ENCODE measurements around the gene NOS1AP.

NOS1AP gene

DNA sequence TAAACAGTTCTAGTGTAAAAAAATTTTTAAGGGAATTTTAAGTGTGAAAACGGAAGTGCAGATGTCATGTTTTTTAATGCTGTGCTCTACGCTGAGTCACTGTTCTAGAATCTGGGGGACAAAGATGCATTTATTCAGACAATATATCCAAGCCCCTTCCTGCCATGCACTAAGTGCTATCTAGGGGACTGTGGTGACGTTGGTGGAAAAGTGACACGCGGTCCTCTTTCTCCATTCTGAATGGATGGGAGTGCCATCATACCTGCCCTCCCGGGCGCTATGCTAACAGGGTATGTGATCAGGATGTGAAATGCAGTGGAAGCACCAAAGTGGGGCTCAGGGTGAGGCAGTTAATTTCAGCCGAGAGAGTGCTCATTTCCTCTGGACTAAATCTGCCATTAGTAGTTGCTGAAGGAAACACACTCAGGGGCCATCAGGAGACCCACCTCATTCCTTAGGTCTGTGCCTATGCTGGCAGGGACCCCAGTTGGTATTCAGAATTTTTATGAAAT is 318.6 kb downstream of the NOS1AP start:
- Histone ChIP-seq H3K36me3 (replicated peaks) (no peaks in the 10 kb centered on the region), H3K27me3 (replicated peaks) (no peaks in the 10 kb centered on the region), H3K27ac (no peak overlapping the region), H3K4me3 (ENCODE audit: low read depth, low read length) (no peak overlapping the region)
- in situ Hi-C loops (cut with HindIII; ENCODE audit: low pct_ligation_motif_present, low sequenced_read_pairs), result no loop called here
- TF ChIP-seq, protein P1, sequence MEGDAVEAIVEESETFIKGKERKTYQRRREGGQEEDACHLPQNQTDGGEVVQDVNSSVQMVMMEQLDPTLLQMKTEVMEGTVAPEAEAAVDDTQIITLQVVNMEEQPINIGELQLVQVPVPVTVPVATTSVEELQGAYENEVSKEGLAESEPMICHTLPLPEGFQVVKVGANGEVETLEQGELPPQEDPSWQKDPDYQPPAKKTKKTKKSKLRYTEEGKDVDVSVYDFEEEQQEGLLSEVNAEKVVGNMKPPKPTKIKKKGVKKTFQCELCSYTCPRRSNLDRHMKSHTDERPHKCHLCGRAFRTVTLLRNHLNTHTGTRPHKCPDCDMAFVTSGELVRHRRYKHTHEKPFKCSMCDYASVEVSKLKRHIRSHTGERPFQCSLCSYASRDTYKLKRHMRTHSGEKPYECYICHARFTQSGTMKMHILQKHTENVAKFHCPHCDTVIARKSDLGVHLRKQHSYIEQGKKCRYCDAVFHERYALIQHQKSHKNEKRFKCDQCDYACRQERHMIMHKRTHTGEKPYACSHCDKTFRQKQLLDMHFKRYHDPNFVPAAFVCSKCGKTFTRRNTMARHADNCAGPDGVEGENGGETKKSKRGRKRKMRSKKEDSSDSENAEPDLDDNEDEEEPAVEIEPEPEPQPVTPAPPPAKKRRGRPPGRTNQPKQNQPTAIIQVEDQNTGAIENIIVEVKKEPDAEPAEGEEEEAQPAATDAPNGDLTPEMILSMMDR (IDR thresholded peaks at IDR 0.05; ENCODE audit: low read depth, low read length, missing control alignments), result no peak
- DNase-seq, result no peak

DNA sequence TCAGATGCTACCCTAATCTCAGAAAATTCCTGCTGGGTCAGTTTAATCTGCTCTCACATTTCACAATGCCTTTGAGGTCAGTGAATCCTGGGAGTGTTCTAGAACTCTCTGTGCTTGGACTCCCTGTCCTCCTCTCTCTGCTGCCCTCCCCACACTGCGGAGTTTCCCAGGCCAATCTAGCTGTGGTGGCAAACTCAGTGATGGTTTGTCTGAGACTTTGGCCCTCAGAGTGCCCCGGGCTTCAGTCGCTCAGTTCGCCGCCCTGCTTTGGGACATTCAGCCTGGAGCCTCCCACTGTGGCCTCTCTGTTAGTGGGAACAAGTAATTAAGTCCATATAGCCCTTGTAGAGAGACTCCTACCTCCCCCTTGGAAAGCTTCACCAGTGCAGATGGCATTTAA is 319.1 kb downstream of the NOS1AP start:
- H3K4me3 ChIP-seq (ENCODE audit: low read depth, low read length), result no peak overlapping the region
- in situ Hi-C loops (cut with HindIII; ENCODE audit: low pct_ligation_motif_present, low sequenced_read_pairs), result no loop called here
- no peaks in the 10 kb centered on the region for H3K36me3 ChIP-seq (replicated peaks)
- H3K27ac ChIP-seq, result no peak overlapping the region
- no peaks in the 10 kb centered on the region for H3K27me3 ChIP-seq (replicated peaks)
- TF ChIP-seq, protein P1 (IDR thresholded peaks at IDR 0.05; ENCODE audit: low read depth, low read length, missing control alignments), result no peak
- DNase-seq, result no peak

DNA sequence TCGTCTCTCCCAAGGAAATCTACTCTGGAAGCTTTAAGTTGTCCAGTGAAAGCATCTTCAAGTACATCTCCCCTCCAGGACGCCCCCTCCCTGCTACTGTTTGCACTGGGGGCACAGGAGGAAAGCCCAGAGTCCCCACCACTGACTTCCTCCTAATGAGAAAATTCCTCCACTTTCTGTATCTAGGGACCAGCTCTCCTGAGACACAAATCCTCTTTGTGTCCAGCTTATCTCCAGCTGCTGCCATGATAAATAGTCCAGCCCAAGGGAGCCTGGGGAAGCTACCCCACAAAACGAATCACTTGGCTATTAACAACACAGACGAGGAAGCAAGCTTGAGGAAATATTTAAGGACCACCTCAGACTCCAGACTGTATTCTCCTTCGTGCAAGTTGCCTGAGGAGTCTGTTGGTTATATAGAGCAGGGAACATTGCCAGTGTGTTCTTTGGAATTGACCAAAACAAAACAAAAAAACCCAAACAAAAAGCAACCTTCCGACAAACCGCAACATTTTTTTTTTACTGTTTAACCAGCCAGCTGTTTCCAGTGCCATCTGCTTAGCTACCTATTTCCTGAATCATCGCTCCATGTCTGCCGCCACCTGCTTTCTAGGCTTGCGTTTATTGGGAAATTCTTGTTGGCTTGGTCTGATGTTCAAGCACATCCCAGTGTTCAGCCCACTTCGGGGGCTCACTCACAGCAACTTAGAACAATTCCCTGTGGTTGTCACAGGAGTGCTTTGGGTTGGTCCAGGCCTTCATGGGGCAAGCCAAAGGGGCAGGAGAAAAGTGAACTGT is 319.7 kb downstream of the NOS1AP start:
- DNase-seq, result no peak
- Histone ChIP-seq H3K4me3 (ENCODE audit: low read depth, low read length) (no peak overlapping the region), H3K36me3 (replicated peaks) (no peaks in the 10 kb centered on the region), H3K27ac (no peak overlapping the region), H3K27me3 (replicated peaks) (no peaks in the 10 kb centered on the region)
- in situ Hi-C loops (cut with HindIII; ENCODE audit: low pct_ligation_motif_present, low sequenced_read_pairs), result no loop called here
- TF ChIP-seq, protein P1 (IDR thresholded peaks at IDR 0.05; ENCODE audit: low read depth, low read length, missing control alignments), result no peak

DNA sequence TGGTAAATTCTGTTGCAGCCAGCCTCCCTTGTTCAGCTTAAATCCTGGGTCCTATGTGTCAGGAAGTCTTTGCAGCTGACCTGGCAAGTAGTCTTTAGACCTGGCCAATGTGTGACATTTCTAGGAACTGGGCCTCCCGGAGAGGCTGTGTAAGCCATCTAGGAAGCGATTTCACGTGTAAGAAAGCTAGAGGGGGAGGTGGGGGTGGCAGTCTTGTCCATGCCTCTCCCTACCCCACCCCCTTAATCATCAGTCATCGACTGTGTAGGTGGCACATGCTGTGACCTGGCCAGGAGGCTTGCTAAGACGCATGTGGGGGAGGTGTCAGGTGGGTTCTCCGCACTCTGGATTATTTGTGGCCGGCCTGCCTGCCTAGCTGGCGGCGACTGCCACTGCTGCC is 320.5 kb downstream of the NOS1AP start:
- H3K36me3 ChIP-seq (replicated peaks), result no peaks in the 10 kb centered on the region
- in situ Hi-C loops (cut with HindIII; ENCODE audit: low pct_ligation_motif_present, low sequenced_read_pairs), result no loop called here
- no peaks in the 10 kb centered on the region for H3K27me3 ChIP-seq (replicated peaks)
- H3K27ac ChIP-seq, result no peak overlapping the region
- TF ChIP-seq, protein P1 (IDR thresholded peaks at IDR 0.05; ENCODE audit: low read depth, low read length, missing control alignments), result no peak
- H3K4me3 ChIP-seq (ENCODE audit: low read depth, low read length), result no peak overlapping the region
- DNase-seq, result no peak

DNA sequence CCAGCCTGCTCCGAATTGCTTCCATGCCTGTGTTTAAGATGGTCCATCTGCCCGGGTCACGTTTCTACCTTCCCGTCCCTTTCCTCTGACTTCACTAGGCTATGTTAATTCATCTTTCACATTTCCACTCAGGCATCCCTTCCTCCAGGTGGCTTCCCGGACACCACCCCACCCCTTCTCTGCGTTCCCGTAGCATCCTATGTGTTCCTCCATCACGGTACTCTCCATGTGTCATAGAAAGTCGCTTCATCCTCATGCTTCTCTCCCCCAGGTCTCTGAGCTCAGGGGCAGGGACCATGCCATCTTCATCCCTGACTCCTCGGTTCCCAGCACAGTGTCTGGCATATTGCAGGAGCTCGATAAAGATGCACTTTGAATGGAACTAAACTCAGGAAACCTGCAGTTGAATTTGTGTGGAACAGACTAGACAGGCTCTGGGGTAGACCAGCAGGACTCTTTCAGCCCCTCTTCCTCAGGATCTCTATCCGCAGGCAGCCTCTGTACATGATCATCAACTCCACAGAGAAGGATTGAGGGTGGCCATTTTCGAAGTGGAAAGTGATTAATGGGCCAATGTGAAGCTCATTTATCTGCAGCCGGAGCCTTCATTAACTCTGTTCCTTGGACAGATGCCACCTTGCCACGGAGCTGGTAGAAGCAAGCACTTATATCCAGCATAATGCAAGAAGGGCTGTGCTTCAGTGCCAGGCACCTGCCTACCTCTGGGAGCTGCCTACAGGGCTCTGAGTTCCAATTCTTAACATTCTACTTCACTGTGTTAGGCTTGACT is 321.1 kb downstream of the NOS1AP start:
- DNase-seq, result no peak
- Histone ChIP-seq H3K27ac (no peak overlapping the region), H3K36me3 (replicated peaks) (no peaks in the 10 kb centered on the region), H3K4me3 (ENCODE audit: low read depth, low read length) (no peak overlapping the region), H3K27me3 (replicated peaks) (no peaks in the 10 kb centered on the region)
- in situ Hi-C loops (cut with HindIII; ENCODE audit: low pct_ligation_motif_present, low sequenced_read_pairs), result no loop called here
- TF ChIP-seq, protein P1 (IDR thresholded peaks at IDR 0.05; ENCODE audit: low read depth, low read length, missing control alignments), result no peak
